Measurements from ENCODE around the gene CELA1.
A peak's percentile ranks its signal among the peaks of the same experiment; 100 is the strongest.
"Not testable (repeated sequence)": the region's sequence is repeated elsewhere in the genome, so short reads cannot be mapped to it uniquely, and the experiment has no call there.

Gene CELA1

DNA sequence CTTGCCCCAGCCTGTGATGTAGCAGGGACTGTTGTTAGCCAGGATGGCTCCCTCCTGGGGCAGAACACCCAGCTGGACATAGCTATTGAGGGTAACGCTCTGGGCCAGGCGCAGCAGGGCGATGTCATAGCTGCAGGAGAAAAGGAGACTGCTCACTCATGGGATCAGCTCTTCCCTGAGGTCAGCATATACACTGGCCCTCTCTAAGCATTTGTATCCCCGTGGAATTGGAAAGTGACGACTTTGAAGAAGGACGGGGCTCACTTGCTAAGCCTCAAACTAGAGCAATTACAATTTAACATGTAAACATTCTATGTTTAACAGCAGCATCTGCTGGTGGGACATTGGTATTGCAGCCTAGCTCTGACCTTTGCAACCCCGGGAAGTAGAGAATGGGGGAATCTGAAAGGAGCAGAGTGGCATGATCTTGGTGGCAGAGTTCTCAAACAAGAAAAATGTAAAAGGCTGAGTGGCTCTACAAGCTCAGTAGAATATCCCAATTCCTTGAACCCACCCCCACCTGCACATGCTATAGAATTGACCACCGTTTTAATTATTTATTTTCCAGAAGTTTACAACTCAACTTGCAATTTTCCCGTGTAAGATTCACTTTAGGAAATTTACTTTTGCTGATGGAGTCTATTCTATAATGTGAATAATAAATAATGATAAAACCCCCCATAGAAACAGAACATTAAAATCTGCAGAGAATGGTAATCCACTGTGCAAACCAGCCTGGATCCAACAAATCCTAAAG, 5.0 kb downstream of the CELA1 start:
- peak; percentile 15 to 49 (median 25) for DNase-seq

DNA sequence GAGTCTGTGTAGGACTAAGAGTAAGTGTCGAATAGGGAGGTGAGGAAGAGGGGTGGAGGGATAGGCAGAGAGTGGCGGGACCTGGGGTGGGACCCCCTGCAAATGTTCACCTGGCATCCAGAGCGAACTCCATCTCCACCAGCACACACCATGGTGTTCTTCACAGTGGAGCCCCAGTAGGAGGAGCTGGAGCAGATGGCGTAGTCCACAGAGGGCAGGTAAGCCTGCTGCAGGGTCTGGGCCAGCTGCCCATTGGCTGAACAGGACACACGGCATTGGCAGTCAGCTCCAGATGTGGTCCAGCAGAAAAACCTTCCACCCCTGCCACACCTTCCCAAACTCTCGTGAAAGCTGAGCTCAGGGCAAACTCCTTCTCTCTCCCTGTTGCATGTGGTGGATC, 6.7 kb downstream of the CELA1 start:
- DNase-seq: no peak

DNA sequence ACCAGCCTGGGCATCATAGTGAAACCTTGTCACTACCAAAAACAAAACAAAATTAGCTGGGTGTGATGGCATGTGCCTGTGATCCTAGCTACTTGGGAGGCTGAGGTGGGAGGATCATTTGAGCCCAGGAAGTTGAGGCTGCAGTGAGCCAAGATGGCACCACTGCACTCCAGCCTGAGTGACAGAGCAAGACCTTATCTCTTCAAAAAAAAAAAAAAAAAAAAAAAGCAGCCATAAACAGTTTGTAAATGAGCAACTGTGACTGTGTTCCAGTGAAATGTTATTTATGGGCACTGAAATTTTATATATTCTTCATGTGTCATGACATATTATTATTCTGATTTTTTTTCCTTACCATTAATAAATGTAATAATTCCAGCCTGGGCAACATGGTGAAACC, 9.1 kb downstream of the CELA1 start:
- DNase-seq: not testable (repeated sequence)

DNA sequence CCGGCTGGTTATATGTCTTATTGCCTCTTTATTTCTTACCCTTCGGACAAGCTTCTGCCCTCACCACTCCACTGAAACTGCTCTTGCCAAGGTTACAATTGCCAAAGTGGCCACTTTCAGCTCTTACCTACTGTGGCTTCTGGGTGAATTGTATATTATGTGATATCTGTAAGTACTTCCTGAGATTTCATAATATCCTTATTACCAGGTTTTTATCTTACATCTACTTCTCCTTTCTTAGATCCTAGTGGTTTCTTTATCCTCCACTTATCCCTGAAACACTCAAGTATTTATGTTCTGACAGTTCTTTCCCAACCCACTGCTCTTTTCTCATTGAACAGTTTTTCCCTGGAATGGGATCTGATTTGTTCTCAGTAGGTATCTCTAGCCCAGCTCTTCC, 10.5 kb downstream of the CELA1 start:
- no peak for DNase-seq

DNA sequence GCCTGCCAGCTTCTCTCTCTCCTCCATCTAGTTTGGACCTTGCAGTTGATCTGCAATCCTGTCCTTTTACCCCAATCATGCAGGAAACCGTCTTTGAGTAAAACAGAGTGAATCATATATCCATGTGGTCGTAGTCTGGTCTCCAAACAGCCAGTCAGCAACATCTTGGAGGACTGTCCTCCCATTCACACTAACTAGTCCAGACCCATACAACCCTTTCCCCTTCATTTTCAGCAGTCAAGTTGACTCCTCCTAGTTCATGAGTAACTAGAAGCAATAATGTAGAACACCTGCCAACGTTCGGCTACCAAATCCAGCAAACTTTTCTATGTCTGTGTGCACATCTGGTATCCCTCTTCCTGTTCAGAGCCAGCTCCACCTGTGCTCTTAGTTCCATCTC, 11.7 kb downstream of the CELA1 start:
- no peak for DNase-seq

DNA sequence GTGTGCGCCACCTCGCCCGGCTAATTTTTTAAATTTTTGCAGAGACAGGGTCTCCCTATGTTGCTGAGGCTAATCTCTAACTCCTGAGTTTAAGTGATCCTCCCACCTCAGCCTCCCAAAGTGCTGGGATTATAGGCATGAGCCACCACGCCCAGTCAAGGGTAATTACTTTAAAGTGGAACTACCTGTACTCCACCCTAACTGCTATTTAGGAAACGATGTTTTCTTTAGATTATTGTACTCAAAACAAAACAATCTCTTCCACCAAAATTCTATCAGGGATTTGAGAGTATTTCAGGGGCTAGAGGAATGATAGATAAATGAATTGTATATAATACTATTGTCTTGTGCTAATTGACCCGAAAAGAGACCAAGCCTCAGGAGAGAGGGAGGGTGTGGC, 12.9 kb downstream of the CELA1 start:
- DNase-seq: no peak

DNA sequence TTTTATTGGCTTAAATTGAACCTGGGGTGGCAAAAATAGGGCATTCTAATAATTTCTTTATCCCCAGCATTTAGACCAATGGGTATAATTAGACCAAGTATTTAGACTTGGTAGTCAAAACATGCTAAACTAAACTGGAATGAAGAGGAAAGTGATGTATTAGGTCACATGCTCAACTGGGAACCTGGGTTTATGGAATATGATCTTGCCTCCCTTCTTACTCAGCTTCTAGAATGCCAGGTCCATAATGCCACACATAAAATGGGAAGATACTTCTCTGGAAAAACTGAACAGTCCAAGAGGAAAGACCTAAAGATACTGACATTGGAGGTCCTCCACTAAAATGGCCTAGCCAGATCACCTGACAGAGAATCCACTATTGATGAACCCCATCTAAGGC, 16.3 kb downstream of the CELA1 start:
- no peak for DNase-seq

DNA sequence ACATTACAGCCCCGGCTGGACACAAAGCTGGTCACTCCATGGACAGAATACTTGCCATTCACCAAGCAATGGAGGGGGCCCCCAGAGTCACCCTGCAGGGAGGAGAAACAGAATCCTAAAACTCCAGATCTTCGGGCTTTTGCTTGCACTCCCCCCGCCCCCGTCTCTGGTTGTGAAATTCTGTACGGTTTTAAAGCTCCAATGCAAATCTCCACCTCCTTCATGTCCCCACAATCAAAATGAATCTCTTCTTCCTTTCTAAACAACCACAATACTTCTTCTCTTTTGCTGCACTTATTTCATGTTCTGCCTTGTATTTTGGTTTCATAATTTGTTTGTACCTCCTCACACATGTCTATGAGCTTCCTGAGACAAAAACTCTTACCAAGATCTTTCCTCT, 16.7 kb downstream of the CELA1 start:
- DNase-seq: no peak

DNA sequence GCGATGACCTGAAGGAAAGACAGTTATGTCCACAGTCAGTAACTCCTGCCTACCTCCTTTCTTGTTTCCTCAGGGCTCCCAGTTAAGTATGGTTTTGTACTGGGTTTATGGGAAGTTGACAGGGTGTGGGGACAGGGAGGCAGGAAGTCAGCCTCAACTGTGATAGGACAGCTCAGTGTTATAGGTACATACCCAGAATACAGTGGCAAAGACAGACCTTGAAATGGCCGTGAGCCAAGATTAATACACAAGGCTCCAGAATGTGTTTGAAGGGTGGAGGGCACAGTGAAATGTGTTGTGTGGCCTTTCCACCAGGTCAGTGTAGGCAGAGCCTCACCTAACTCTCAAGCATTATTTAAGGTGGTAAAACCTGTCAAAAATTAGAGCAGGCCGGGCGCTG, 17.9 kb downstream of the CELA1 start:
- DNase-seq: no peak

DNA sequence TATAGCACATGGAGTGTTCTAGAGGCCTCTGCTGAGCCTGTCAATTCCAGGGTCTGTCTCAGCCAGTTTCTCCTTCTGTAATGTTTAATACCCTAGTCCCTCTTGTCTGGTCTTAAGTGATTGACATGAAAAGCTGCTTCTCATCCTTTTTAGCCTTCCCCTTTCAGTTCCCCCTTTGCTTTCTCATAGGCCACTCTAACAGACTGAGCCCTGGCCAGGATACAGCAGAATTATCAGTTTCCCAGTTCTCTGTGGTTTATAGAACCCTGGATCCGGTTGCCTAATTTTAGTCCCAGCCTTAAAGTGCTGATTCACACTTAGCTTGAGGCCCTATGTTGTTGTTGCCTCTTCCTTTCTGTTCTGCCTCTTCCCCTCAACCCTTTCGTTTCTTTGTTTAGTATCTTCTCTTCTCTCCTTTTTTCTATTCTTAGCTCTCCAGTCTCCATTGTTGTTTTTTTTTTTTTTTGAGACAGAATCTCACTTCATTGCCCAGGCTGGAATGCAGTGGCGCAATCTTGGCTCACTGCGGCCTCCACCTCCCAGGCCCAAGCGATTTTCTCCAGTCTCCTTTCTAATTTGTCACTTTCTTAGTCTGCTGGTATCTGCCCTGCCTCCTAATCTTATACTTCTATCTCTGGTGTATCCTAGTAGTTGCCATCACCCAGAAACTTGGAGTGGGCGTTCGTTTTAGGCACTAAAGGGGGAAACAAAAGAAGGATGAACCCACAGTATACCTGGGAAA, 19.6 kb downstream of the CELA1 start:
- no peak for DNase-seq

DNA sequence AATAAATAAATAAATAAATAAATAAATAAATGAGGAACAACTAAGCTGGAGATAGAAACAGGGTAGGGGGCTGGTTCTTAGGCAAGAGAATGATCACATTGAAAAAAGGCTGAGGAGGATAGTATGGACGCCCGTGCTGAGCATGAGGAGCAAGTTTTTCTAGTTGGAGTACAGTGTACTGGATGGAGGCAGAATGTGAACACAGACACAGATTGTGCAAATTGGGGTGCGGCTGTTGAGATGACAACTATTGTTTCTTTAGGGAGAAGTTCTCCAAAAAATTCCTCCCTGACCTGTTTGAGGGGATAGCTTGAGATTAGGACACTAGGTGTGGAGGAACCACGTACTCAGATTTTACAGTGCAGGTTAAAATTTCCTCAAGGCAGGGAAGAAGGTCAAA, 21.5 kb downstream of the CELA1 start:
- no peak for DNase-seq

DNA sequence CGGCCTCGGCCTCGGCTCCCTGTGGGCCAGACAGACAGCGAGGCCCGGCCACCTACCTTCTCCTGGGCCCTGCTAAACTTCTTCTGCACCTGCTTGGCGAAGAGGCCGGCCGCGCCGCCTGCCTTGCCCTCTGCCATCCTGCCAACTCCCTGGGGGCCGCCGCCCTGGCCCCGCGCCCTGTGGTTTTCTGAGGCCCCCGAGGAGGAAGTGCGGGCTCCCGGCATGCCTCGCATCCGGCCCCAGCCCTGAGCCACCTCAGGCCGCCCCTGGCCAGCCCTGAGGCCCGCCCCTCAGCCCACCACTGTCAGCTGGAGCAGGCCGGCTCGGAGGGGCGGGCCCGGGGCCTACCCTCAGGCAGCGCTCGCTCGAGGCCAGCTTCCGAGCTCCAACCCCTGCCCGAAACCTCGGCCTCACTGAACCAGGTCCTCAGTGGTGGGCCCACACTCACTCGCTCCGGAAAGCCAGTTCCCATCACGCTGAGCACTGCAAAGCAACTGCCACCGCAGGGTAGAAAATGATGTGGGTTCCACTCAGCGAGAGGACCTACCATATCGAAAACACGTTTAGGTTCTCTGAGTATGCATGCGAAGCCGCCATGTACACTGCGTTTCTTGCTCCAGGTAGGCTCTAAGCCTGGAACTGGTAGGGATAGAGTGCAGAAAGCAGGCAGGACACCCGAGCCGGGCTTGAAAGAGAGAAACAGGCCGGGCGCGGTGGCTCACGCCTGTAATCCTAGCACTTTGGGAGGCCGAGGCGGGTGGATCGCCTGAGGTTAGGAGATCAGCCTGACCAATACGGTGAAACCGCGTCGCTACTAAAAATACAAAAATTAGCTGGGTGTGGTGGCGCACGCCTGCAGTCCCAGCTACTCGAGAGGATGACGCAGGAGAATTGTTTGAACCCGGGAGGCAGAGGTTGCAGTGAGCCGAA, 22.2 kb downstream of the CELA1 start, which contains the start of gene BIN2:
Gene BIN2, minus strand, starts transcription at position 209 of the 930 bp plus-strand sequence. Its CDS starts 72 bp downstream, at position 137.
- DNase-seq: peak; percentile 24 to 69 (median 52)

DNA sequence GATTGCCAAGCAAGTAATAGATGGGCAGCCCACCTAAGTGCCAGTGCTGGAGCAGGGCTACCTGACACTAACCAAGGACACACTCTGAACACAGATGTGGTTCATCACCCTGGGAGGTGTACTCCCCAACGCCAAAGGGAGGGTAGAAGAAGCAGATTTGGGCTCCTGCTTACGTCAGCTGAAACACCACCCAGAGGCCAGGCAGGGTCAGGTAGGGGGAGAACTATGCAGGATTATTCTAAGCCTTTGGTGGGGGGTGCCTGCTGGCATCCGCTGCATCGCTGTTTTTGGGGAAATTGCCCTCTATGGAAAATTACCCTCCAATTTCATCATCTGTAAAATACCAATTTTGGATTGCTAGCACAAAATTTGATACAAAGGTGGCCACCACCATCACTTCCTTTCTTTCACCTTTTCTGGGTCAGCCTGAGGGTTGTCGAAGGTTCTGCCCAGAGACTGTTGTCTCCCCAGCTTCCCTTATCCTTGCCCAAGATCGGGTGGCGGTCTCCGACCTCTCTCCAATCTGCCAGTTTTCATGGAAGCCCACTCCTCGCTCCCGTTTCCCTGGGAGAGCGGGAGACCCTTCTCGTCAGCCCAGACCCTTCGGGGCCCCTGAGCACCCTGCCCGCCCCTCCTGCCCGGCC, 23.0 kb downstream of the CELA1 start:
- DNase-seq: peak in 2 of 4 experiments; percentile 26 to 33

DNA sequence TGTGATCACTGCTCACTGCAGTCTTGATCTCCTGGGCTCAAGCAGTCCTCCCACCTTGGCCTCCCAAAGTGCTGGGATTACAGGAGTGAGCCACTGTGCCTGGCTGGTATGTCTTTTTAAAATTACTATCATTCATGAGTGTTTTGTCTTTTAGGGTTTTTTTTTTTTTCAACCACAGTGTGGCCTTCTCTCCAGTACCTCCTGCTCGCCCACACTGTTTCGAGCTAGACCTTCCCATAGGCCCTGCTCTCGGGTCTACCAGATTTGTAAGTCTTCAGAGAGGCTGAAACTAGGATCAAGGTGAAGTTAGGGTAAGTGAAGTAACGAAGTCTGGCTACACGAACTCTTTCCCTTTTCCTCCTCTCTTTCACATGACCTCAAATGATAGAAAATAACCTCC, 24.0 kb downstream of the CELA1 start:
- no peak for DNase-seq

DNA sequence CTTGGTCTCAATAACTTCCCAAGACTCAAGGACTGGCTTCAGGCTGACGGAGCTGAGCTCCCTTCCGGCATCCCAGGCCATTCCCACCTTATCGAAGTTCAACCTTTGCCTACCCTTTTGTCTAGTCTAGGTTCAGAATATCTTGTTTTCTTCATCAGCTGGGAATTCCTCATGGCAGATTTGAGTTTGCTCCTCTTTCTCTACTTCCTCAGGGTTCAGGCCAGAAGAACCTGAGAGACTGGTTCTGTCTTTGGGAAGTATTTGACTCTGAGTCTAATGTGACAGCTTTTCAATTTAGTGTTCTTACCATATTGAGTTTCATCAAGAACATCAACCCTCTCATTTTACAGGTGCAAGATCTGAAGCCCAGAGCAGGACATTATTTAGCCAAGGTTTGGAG, 24.6 kb downstream of the CELA1 start:
- DNase-seq: no peak

DNA sequence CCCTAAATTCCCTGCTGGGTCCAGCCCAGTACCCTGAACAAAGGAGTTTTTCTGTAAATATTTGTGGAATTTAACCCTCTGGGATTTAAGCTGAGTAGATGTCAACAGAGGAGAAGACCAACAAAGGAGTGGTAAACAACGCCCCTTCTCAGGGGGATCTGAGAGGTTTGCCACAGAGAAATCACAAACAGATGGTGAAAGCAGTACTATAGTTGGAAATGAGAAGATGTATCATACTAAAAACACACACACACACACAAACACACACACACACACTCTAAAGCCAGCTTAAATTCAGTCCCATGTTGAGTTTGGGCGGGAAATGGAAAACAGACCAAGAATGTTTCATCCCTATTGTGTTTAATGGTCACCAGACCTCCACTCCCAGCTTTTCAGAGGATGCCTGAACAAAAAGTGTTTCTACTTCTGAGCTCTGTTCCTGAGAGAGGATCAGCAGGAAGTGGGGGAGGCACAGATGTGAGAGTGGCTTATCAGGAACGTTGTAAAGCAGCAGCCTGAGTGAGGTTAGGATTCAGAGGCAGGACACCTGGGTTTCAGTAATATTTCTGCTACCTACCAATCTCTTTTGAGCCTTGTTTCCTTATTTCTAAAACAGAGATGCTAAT, 25.7 kb downstream of the CELA1 start:
- DNase-seq: no peak

DNA sequence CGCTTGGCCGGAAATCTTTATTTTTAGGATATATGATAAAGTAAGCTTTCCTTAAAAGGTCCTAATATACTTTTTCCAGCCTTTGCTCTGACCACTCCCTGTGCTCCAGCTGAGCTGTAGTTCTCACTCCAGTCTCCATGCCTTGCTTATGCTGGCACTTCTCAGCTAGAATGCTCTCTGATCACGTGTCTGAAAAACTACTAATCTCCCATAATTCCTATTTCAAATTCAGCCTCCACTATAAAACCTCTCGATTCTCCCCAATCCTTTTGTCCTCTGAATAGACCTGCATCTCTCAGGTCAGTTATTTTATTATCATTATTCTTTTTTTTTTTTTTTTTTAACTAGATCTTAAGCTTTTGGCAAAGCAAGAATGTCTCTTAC, 26.2 kb downstream of the CELA1 start:
- DNase-seq: no peak

DNA sequence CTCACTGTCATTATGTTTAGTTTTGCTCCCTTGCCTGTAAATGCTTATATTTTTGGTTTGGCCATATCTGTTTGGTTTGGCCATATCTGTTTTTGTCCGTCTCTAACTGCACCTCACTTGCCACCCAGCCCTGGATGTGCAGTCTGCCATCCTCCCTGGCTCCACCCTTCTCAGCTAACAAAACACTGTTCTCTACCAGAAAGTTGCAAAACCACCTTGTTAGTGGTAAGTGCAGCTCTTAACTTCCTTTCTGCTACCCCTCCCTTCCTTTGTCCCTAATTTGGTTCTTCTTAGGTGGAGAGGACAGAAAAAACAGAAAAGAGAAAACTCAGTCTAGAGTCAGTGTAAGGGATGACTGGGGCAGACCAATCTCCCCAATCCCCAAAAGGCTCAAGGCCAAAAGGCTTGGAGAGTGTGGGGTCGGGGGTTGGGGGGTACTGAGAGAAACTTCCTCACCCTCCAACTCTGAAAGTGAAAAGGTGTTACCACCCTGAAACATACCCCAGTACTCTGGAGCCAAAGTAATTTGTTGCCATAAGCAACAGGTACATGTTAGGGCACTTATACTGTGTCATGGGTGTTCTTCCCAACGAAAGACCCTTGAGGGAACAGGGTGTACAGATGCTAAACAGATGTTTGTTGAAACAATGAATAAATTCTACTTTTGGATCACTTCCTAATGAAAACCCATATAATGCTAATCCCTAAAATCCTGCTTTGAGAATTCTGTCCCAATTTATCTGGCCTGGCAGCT, 27.5 kb downstream of the CELA1 start:
- peak in 2 of 4 experiments; percentile 36 to 46 for DNase-seq

DNA sequence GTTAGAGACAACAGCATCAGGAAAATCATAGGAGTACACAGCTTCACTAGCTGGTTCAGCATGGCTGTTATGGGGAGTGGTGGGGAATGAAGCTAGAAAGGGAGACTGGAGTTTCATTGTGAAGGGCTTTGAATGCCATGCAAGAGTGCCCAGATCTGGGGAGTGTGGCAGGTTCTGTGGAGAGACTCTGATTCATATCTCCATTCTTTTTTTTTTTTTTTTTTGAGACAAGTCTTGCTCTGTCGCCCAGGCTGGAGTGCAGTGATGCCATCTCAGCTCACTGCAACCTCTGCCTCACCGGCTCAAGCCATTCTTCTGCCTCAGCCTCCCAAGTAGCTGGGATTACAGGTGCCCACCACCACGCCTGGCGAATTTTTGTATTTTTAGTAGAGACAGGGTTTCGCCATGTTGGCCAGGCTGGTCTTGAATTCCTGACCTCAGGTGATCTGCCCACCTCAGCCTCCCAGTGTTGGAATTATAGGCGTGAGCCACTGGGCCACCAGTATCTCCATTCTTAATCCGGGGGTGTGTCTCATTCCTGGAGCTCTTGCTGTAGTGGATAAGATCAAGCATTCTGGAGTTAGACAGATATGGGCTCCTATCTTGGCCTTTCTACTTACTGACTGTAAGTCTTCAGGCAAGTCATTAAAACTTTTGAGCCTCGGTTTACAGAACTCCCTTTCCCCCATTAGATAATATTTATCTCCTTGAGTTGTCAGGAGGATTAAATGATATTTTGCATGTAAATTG, 28.2 kb downstream of the CELA1 start:
- not testable (repeated sequence) for DNase-seq

DNA sequence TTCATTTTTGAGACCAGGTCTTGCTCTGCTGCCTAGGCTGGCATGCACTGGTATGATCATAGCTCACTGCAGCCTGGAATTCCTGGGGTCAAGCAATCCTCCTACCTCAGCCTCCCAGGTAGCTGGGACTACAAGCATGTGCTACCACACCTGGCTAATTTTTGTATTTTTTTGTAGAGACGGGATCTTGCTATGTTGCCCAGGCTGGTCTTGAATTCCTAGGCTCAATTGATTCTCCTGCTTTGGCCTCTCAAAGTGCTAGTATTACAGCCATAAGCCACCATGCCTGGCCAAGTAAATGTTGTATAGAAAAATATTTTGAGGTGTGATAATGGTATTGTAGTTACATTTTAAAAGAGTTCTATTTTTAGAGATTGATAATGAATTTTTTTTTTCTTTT, 35.1 kb downstream of the CELA1 start:
- no peak for DNase-seq

All from activated CD4-positive, CD25-positive, alpha-beta regulatory T cell (primary cell).